HepG2 (cell line): Measurements from ENCODE around the gene IER5L. TPM values are rescaled to one million over a fixed set of nuclear protein-coding genes. Genes with fewer than 3 reads are reported as not detected.
A peak's percentile ranks its signal among the peaks of the same experiment; 100 is the strongest.

Source experiments
- AFF4 ChIP-seq: sonication (generic); formaldehyde crosslinking; IDR thresholded peaks from 2 replicates; pipeline ENCODE4 v1.4.0; 2020; ENCODE audit warnings: missing genetic modification reagents
- HNRNPH1 ChIP-seq: fragments of 200-400 bp; formaldehyde crosslinking; optimal IDR thresholded peaks from 2 replicates; pipeline ENCODE3; 2017; ENCODE audit warnings: mild to moderate bottlenecking, low read depth, low read length
- KAT8 ChIP-seq: IDR thresholded peaks from 2 replicates; pipeline ENCODE4 v1.6.1; 2016; ENCODE audit warnings: missing genetic modification reagents, missing compliant biosample characterization
- POLR2AphosphoS5 ChIP-seq: IDR thresholded peaks from 2 replicates; pipeline ENCODE4 v1.6.1; 2012; ENCODE audit warnings: low read depth, low read length
- SOX5 ChIP-seq: IDR thresholded peaks from 2 replicates; pipeline ENCODE4 v1.6.1; 2016; ENCODE audit warnings: borderline replicate concordance
- TEAD3 ChIP-seq: optimal IDR thresholded peaks from 2 replicates; pipeline ENCODE3; 2016; ENCODE audit warnings: borderline replicate concordance
- YEATS4 ChIP-seq: sonication (generic); formaldehyde crosslinking; IDR thresholded peaks from 2 replicates; pipeline ENCODE4 v1.4.0; 2020; ENCODE audit warnings: missing genetic modification reagents, borderline replicate concordance
- ZBED4 ChIP-seq: sonication (generic); formaldehyde crosslinking; IDR thresholded peaks from 2 replicates; pipeline ENCODE4 v1.4.0; 2020; ENCODE audit warnings: missing genetic modification reagents, borderline replicate concordance
- ZNF333 ChIP-seq: sonication (generic); formaldehyde crosslinking; IDR thresholded peaks from 2 replicates; pipeline ENCODE4 v1.4.0; 2020; ENCODE audit warnings: mild to moderate bottlenecking, missing genetic modification reagents, borderline replicate concordance
- ZNF335 ChIP-seq: sonication (generic); formaldehyde crosslinking; IDR thresholded peaks from 2 replicates; pipeline ENCODE4 v1.4.0; 2020; ENCODE audit warnings: missing genetic modification reagents
- ZNF670 ChIP-seq: sonication (generic); formaldehyde crosslinking; IDR thresholded peaks from 2 replicates; pipeline ENCODE4 v1.8.0; 2022; ENCODE audit warnings: mild to moderate bottlenecking, missing genetic modification reagents, borderline replicate concordance
- ZNF776 ChIP-seq: sonication (generic); formaldehyde crosslinking; IDR thresholded peaks from 2 replicates; pipeline ENCODE4 v1.4.0; 2020; ENCODE audit warnings: mild to moderate bottlenecking, missing genetic modification reagents
- ZNF816 ChIP-seq: sonication (generic); formaldehyde crosslinking; IDR thresholded peaks from 2 replicates; pipeline ENCODE4 v1.8.0; 2022; ENCODE audit warnings: missing genetic modification reagents, mild to moderate bottlenecking, borderline replicate concordance
- polyA plus RNA-seq, 8 experiments: library from polyadenylated mRNA; depleted of rRNA in 3 of 8; stranded (reverse) in 7 of 8; unstranded in 1 of 8; fragments of >200 nt; fragmentation: Illumina TruSeq in 4 of 8; extraction: Trizol in 4 of 8; gene quantifications; 2 replicates each; pipeline versions ENCODE4 v1.2.1 to v1.2.3, GENCODE V29; 2011 to 2016; ENCODE audit warnings: low read depth in 4 of 8, missing spikeins in 1 of 8, mixed read lengths in 1 of 8; ENCODE audit not compliant: insufficient read depth in 1 of 8
- total RNA-seq, 5 experiments: library from RNA; depleted of rRNA; stranded (reverse); fragments of >200 nt; fragmentation: Illumina TruSeq; extraction: Trizol; gene quantifications; 2 replicates each; pipeline ENCODE4 v1.2.3, GENCODE V29; 2016; ENCODE audit warnings: low read depth in 1 of 5
- TF ChIP-seq, protein P1 (sequence below): sonication (generic); formaldehyde crosslinking; IDR thresholded peaks from 2 replicates; pipeline ENCODE4 v1.5.0; 2020; ENCODE audit warnings: missing genetic modification reagents
- TF ChIP-seq, protein P2 (sequence below): sonication (generic); formaldehyde crosslinking; IDR thresholded peaks from 2 replicates; pipeline ENCODE4 v1.5.0; 2020; ENCODE audit warnings: missing genetic modification reagents

Gene IER5L
- total and polyA plus RNA-seq, 2 of the 13 experiments (the other 11 are each of a cell fraction or from before 2014, with no cell fraction given): 1.8 to 3.3 TPM

DNA sequence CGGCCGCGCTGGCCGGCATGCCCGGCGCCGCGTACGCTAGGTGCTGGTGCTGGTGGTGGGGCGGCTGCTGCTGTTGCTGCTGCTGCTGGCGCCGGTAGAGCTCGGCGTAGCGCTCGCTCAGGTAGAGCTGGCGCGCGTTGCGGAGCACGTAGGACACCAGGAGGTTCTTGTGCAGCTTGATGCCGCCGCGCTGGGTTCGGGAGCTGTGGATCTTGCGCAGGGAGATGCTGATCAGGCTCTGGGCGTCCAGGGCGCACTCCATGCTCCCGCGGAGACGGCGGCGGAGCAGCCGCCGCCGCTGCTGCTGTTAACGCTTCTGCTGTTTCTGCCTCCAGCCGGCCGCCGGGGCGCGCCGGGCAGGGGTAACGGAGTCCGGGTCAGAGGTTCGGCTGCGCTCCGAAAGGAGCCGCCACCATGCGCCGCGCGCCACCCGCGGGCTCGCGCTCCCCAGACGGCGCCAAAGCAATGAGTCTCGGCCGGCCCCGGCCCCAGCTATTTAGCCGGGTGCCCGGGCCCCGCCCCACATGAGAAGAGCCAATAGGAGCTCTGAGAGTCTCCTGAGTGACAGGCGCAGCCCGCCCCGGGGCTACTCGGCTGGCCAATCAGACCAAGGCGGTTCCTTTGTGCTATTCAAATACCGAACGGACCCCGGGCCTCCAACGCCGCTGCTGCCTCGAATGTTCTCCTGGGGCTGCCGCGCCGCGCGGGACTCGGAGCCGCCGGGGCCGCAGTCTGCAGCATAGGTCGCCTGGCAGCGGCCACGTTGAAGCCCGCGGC, at the start of gene IER5L (continued):
- TF ChIP-seq AFF4 (CRISPR knock-in tag): 0 out of 2 replicates have a peak, but pooled peaks have one; percentile 70
- peak; percentile 70 for TF ChIP-seq KAT8 (CRISPR knock-in tag)
- no peak for TF ChIP-seq ZNF335 (CRISPR knock-in tag)
- TF ChIP-seq, protein P1, sequence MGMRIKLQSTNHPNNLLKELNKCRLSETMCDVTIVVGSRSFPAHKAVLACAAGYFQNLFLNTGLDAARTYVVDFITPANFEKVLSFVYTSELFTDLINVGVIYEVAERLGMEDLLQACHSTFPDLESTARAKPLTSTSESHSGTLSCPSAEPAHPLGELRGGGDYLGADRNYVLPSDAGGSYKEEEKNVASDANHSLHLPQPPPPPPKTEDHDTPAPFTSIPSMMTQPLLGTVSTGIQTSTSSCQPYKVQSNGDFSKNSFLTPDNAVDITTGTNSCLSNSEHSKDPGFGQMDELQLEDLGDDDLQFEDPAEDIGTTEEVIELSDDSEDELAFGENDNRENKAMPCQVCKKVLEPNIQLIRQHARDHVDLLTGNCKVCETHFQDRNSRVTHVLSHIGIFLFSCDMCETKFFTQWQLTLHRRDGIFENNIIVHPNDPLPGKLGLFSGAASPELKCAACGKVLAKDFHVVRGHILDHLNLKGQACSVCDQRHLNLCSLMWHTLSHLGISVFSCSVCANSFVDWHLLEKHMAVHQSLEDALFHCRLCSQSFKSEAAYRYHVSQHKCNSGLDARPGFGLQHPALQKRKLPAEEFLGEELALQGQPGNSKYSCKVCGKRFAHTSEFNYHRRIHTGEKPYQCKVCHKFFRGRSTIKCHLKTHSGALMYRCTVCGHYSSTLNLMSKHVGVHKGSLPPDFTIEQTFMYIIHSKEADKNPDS: no peak
- peak; percentile 87; the same call in 1 of the 2 replicates for TF ChIP-seq ZNF816 (CRISPR knock-in tag)
- TF ChIP-seq HNRNPH1: no peak
- TF ChIP-seq ZNF333 (CRISPR knock-in tag): no peak; the same call in 1 of the 2 replicates
- TF ChIP-seq TEAD3 (CRISPR knock-in tag): peak; percentile 25
- peak; percentile 72; the same call in 1 of the 2 replicates for TF ChIP-seq YEATS4 (CRISPR knock-in tag)
- peak; percentile 96 for TF ChIP-seq ZBED4
- TF ChIP-seq POLR2AphosphoS5: peak; percentile 98
- TF ChIP-seq SOX5 (CRISPR knock-in tag): 0 out of 2 replicates have a peak, but pooled peaks have one; percentile 9
- TF ChIP-seq ZNF670 (CRISPR knock-in tag): 0 out of 2 replicates have a peak, but pooled peaks have one; percentile 61
- TF ChIP-seq, protein P2, sequence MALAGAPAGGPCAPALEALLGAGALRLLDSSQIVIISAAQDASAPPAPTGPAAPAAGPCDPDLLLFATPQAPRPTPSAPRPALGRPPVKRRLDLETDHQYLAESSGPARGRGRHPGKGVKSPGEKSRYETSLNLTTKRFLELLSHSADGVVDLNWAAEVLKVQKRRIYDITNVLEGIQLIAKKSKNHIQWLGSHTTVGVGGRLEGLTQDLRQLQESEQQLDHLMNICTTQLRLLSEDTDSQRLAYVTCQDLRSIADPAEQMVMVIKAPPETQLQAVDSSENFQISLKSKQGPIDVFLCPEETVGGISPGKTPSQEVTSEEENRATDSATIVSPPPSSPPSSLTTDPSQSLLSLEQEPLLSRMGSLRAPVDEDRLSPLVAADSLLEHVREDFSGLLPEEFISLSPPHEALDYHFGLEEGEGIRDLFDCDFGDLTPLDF (CRISPR knock-in tag): peak; percentile 81
- TF ChIP-seq ZNF776: peak; percentile 90
